OCI-LY7 (cell line): Measurements from ENCODE around the gene KCTD3.

Experiments used
- CTCF ChIP-seq: fragments of 200-600 bp; sonication (generic); conservative IDR thresholded peaks from 2 replicates; pipeline ENCODE4 v1.5.1; 2014; ENCODE audit warnings: mild to moderate bottlenecking, antibody characterized with exemption, low read length, moderate library complexity, mixed read lengths
- EZH2phosphoT487 ChIP-seq: fragments of 200-600 bp; sonication (generic); IDR thresholded peaks from 2 replicates; pipeline ENCODE4 v1.6.1; 2018; ENCODE audit warnings: low read depth, borderline replicate concordance, mild to moderate bottlenecking, mixed run types, antibody characterized with exemption, low read length, moderate library complexity, mixed read lengths

- no peak for TF ChIP-seq CTCF
- TF ChIP-seq EZH2phosphoT487: no peak
Observed at GRCh38 chr1:215544566-215544965, 22.5 kb upstream of the KCTD3 start.
